DMS53 treated with DMSO at 0.1 percent for 48 hours (cell line): ENCODE measurements around the gene PNP.
A peak's percentile ranks its signal among the peaks of the same experiment; 100 is the strongest.
"Not testable (repeated sequence)": the region's sequence is repeated elsewhere in the genome, so short reads cannot be mapped to it uniquely, and the experiment has no call there.

Experiments
- DNase-seq: peaks from one replicate; lab custom pipeline; 2025; ENCODE audit not compliant: unreplicated experiment; lab: John Stamatoyannopoulos, UW

Gene PNP

DNA sequence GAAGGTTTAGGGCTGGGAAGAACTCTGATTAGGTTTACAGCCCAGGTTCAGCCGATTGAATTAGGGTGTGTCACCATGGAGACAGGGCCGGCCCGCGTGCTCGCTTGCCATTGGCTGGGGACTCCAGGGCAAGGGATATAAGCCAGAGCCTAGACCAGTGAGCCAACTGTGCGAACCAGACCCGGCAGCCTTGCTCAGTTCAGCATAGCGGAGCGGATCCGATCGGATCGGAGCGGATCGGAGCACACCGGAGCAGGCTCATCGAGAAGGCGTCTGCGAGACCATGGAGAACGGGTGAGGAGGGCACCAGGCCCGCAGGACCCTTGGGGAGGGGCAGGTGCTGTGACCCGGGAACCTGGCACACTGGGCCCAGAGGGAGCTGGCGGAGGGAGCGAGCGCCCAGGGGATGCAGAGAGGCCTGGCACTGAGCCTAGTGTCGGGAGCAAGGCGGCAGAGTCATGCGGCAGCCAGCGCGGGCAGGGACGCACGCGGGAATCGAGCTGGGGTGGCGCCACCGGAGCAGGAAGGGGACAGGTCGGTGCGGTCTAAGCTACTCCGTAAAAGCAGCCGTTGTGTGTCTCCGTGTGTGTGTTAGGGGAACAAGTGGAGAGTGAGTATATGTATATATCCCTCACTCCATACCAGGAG is at the start of gene PNP:
TSS of gene PNP (plus strand) at position 165 of the 648 bp plus-strand sequence. CDS start at position 284, 119 bp downstream.
- DNase-seq, result peak; percentile 33

DNA sequence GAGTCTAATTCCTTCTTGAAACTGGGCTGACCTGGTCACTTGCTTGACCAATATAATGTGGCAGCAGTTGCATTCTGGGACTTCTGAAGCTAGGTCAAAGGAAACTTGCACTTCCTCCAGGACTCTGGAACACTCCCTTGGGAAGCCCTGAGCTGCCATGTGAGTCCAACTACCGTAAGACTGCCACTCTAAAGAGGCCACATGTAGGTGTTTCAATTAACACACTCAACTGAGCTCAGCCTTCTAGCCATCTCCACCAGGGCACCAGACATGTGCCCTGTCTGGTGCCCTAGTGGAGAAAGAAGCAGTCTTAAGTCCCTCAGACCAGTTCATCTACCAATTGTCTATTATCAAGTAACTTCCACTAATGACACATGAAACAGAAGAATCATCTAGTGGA is 49.8 kb upstream of the PNP start:
- DNase-seq, result no peak

DNA sequence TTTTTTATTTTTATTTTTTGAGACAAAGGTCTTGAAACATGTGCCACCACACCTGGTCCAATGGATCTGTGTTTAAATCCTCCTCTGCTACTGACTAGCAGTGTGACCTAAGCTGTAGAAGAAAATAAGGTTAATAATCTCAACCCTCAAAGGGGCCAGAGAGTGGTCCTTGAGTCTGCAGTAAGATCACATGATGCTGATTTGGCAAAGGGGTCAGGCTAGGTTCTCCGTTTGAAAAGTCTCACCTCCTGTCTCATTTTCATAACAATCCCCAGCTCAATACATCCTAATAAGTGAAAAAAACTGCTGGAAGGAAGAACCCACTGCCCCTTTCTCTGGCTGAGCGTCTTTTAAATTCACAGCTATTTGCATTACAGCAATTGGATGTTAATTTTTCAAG is 47.9 kb upstream of the PNP start:
- no peak for DNase-seq

DNA sequence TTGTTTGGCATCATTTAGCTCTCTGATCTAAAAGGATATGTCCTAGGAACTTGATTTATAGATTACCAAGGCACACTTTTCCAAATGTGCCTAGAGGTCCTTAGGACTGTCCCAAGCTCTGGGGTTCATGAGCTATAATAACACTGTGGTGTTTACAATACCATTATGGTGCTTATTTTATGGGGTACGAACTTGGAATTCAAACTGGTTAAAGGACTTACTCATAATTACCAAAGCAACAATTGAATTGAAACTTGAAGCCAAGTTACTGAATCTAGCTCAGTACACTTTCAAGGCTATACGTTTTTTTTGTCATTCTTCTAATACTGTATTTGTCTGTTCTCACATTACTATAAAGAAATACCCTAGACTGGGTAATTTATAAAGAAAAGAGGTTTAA is 46.3 kb upstream of the PNP start:
- DNase-seq, result no peak

DNA sequence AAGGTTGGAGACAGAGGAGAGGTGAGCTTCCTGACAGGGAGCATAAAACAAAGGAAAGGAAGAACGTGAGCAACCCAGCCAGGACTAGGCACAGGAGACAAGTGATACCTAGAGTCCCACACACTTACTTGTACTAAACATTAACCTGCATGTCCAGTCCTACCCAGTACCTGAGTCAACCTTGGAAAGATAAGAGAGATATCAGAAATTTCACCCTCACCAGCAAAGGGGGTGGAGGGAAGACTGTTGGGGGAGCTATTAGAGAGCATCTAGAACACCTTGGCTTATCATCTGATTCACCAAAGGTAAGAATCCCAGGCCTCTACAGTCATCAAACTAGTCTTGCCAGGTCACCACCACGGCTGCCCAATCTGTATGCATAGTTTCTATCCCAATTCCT is 44.4 kb upstream of the PNP start:
- no peak for DNase-seq

DNA sequence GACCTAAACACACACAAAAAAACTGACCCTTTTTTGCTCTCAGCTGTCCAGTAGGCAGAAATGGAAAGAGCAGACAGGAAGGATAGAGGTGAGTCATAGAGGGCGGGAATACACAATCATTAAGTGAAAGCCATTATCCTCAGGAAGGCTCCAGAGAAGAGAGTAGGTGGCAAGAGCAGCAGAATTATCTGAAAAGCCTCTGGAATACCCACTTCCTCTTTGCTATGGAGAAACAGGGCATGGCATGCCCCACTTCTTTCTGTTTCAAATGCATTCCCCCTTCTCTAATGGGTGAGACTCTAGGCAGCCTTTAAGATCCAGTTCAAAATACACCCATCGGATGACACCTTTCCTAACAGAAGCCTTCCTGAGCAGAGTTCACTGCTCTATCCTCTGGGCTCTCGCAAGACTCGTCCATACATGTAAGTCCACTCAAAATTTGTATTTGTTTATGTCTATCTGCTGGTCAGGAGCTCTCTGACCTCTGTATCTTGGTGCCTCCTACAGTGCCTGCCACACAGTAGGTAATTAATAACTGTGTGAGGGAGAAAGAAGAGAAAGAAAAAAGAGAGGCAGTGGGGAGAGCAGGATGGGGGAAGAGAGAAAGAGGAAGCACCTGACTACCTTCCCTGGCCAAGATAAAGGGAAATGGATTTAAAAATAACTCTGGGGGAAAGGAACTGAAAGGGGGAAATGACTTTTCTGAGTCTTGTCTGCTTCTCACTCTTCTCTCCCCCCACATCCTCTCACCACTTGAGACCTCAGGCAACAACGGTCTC is 41.8 kb upstream of the PNP start:
- peak; percentile 27 for DNase-seq

DNA sequence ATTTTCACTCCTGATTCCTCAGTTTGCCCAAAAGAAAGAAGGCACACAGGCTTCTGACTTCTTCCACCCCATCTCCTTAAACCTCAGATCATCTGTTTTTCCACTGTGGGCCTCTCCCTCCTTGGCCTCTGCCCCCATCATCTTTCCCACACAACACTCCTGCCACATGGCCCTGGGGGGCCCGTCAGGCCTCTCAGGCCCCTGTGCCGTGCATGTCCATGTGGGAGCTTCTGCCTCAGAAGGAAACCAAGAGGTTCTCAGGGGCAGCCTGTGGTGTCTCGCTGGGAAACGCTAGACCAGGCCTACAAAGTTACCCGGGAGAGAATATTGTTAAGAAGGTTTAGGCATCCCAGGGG is 41.2 kb upstream of the PNP start:
- no peak for DNase-seq

DNA sequence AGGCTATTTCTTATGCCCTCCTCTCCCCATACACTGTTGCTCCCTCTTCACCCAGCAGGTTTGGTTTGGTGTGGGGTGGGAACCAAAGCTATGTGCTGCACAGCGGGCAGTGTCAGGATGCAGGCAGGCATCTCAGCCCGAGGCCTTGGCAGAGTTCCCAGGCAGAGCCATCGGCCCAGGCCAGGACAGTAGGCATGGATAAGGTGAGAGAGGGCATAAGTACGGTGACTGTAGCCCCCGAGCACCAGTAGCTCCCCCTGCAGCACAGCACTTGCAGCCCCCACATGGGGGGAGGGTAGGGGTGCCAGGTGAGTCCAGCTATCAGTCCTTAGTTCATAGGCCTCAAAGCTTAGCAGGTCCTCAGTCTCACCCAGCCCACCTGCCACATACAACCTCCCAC is 40.4 kb upstream of the PNP start:
- no peak for DNase-seq

DNA sequence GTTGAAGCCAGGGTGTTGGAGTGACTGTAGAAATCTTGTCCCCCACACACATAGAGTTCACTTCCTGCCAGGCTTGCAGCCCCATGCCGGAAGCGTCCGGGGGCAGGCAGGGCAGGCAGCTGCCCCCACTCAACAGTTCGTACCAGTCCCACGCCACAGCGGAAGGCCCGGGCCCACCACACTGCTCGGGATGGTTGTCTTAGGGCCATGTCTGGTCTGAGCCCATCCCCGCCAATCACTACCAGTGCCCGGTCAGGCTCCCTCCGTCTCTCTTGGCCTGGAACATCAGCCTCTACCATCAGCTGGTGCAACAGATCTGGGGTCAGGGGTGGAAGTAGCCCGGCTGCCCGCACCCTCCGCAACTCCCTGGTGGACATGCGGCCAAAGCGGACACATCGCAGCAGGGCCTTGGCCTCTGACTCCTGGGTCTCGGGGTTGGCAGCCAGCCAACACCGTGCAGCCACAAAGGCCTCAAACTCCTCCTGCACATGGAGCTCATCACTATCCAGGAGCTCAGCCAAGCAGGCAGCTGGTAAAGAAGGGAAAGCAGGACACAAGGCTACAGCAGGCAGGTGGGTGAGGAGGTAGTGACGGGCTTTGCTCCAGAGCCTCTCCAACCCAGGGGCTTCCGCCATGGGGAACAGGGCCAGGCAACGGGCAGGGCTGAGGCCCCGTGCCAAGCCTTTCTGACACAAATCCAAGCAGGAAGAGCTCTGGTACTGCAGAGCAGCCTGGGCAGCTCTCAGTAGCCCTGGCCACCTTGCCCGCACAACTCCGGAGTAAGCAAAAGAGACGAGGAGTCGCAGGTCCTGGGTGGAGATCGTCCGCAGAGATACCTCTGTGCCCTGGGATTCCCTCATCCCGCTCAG is 39.2 kb upstream of the PNP start:
- no peak for DNase-seq

DNA sequence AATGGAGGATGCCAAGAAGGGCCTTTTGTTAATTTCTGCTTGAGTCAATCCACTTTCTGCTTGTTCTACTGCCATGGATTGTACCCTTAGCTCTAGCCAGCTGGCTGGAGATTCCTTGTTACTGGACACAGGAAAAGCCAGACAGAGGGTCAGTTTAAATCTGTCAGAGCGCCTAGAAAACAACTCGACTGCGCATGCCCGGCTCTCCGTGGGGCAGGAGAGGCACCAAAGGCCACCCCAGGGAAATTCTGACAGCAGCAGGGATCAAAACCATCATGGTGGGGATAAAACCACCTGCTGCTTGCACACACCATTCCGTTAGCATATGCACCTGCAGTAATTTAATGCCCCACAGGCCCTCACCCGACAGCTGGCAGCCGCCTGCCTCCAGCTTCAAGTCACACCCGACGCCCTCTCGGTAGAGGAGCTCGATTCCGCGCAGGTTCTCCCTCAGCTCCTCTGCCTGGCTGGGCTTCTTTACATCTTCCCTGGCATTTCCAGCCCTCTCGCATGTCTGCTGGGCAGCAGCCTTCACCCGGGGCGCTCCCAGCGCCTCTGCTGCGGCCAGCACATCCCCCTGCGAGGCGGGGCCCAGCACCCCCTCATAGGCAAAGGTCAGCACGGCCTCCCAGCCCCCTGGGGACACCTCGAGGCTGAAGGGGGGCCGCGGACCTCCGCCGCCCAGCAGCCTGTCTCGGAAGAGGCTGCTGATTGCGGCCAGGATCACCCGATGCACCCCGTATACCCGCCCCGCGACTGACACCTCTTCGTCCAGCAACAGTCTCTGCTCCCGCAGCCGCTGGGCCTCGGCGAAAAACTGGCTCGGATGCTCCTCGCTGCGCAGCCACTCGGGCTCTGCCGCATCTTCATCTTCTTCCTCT is 34.3 kb upstream of the PNP start:
- no peak for DNase-seq

DNA sequence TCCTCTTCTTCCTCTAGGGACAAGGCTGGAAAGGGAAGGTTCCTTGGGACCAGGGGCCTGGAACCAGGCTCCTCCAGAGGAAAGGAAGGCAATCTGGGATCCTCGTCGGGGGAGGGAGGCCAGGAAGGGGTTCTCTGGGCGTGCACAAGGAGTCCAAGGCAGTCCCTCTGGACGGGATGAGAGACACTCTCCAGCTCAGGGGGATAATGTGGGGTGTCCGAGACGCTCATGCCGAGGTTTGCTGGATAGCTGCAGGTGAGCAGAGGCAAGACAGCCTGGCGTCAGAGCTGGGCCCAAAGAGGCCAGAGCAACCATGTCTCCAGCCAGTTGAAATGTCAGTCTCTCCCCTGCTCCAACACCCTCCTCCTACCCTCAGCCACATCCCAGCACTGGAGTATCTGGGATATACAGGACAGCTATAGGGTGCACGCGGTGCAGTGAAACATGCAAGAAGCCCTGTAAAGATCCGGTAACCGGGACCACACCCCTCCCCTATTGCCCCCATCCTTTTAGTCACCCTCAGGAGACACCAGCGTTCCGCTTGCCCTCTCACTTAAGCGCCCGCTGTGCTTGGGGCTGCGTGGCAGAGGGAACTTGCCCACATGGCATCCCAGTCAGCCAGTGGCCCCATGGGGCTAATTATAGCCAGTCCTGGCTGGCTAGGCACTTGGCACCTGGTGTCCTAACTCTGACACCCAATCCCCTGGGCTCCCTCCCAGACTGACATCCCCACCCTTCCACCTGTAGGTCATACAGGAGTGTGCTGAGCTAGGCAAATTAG is 33.4 kb upstream of the PNP start, which contains the start of gene KLHL33:
TSS of gene KLHL33 (minus strand) at position 585 of the 781 bp plus-strand sequence. CDS start at position 230, 355 bp downstream.
- no peak for DNase-seq

DNA sequence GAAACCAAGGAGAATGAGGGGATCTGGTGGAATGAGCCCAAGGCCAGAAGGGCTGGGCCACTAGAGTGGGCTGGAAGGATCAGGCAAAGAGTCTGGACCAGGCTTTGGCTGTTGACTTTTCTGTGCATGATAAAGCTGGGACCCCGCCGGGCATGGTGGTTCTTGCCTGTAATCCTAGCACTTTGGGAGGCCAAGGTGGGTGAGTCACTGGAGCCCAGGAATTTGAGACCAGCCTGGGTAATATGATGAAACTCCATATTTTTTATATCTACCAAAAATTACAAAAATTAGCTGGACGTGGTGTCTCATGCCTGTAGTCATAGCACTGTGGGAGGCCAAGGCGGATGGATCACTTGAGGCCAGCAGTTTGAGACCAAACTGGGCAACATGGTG is 32.8 kb upstream of the PNP start:
- no peak for DNase-seq

DNA sequence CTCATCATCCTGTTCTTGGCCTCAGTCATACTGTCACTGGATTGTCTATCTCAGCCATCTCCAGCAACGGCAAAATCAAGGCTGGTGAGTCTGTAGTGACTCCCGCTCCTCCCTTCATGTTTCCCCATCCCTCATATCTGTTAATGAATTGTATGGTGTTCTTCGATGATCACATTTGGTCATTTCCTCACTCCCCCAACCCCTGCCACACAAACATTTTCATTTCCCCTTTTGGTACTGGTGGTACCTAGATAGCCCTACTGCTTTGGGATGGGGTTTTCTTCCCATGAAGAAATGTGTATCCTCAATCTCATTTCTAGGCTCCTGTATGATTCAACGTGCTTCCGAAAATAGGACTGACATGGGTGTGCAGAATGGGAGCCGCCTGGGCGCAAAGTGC is 30.5 kb upstream of the PNP start:
- DNase-seq, result no peak

DNA sequence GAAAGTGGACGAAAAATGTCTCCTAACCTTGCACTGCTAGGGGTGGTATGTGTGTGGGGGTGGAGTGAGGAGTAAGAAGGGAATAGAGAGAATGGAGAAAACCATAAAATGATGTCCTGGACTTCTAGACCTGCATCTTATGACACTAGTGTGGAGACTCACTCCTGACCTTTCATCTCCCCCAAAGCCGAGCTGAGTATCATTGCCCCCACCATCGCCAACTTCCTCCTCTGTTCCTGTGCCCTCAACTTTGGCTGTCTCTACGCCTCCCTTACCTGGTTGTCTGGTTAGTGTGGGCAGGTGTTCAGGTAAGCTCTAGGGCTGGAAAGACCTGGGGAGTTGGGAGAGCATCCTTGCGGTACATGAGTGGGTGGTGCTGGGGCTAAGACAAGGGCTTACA is 28.7 kb upstream of the PNP start:
- no peak for DNase-seq

DNA sequence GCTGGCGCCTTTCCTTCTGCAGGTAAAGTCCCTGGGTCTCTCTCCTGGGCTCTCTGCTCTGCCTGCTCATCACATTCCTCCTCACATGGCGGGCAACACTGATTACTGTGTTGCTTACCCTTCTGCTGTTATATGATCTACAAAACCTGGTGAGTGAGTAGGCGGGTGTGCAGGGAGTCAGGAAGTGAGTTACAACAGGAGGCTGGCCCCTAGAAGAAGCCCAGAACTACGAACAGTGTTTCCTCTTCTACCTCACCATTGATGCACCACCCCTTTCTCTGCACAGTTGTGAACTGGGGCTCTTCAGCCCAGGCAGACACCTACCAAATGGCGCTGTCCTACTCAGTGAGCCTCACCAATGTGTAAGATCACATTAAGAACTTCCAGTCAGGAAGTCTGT is 28.3 kb upstream of the PNP start:
- no peak for DNase-seq

DNA sequence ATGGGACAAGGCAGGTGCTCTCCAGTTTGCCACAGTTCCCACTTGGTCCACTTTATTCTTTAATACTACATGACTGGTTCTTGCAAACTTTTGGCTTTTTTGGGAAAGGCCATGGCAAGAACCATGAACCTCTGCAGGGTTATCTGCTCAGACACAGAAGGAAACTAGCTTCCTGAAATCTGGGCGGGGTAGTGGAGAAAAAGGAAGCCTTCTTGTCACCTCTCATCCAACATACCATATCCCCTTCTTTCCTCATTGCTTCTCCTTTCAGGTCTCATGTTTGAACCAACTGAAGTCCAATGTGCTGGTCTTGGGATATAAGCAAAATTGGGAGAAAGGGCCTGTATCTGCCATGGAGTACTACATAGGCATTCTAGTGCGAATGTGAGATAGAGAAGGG is 27.7 kb upstream of the PNP start:
- DNase-seq, result no peak

DNA sequence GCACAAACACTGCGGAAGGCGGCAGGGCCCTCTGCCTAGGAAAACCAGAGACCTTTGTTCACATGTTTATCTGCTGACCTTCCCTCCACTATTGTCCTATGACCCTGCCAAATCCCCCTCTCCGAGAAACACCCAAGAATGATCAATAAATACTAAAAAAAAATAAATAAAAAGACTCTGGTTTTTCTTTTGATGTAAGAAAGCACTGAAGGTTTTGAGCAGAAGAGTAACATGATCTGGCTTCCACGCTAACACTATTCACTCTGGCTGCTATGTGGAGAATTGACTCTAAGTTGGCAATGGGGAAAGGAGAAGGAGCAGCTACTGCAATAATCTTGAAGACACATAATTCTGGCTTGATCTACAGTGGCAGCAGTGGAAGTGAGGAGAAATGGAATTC is 25.6 kb upstream of the PNP start:
- not testable (repeated sequence) for DNase-seq

DNA sequence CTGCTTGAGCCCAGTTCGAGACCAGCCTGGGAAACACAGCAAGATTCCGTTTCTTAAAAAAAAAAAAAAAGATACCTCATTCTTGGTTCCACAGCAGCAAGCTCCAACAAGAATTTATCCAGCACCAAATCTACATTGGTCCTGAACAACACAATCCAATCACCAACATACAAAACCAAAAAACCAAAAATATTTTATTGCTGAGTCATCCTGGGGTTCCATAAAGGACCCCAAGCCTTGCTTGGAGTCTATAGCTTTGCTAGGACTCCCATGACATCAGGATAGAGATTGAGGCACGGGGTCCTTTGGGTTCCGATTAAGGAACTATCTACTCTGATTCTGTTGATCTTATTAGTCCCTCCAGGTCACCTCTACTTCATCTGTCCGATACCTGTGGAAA is 22.3 kb upstream of the PNP start:
- no peak for DNase-seq

DNA sequence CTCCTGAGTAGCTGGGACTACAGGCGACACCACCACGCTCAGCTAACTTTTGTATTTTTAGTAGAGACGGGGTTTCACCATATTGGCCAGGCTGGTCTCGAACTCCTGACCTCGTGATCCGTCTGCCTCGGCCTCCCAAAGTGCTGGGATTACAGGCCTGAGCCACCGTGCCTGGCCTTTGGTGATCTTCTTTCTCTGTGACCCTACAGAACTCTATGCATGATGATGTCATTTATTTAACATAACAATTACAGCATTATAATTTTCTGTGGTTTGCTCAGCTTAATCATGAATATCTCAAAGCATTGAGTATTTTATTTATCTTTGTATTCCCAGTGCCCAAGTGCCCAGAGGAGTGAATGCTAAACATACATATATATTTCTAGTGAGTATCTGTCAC is 16.4 kb upstream of the PNP start:
- DNase-seq, result not testable (repeated sequence)
